Muscle of back (tissue), 11 donors: ENCODE results near the gene LHPP. TPM values are rescaled to one million over a fixed set of nuclear protein-coding genes. Genes with fewer than 3 reads are reported as not detected.
A peak's percentile ranks its signal among the peaks of the same experiment; 100 is the strongest.
"Not testable (repeated sequence)": the region's sequence is repeated elsewhere in the genome, so short reads cannot be mapped to it uniquely, and the experiment has no call there.

ENCODE experiments used
- DNase-seq, 3 donors: peaks; one replicate each; pipeline versions ENCODE4 v3.0.0 to v3.0.0-alpha.2; 2013
- polyA plus RNA-seq, 10 donors: library from polyadenylated mRNA; unstranded; fragments of 120-200 nt; gene quantifications; one replicate each; pipeline ENCODE4 v1.2.1, GENCODE V29; 2013; ENCODE audit not compliant: insufficient read length in 10 of 10

LHPP gene
- polyA plus RNA-seq, 10 donors = 5.2 to 8.6 (median 7.5) TPM

DNA sequence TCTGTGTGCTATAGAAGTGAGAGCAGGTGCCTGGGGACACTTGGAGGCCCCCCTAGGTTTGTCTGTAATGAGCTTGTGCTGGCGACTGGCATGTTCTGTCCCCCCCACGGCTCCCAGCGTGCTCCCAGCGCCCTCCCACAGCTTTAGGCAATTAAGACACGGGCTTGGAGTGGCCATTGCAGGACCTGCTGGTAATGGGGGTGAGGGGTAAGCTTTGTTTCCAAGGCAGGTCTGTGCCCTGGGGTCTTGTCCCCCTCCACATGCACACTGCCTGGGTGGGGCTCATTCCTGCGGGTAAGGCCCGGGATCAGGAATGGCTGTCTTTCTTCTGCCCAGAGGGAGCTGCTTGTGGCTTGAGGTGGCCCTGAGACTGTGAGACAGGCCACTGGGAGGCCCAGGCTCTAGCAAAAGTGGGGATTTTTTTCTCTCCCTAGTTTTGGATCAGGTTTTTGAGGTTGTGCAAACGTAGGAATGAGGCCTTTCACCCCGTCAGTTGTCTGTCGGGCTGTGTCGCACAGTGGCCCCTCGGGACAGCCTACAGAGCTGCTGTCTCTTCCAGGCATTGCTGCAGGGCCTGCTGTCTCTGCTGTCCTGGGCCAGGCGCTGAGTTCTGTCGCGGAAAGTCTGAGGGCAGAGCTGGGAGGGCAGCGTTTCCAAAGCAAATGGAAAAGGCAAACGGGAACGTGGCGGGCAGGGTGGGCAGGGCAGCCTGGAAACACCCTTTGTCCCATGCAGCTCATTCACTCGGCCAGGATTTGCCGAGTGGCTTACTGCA, 107.4 kb downstream of the LHPP start:
- DNase-seq = no peak

DNA sequence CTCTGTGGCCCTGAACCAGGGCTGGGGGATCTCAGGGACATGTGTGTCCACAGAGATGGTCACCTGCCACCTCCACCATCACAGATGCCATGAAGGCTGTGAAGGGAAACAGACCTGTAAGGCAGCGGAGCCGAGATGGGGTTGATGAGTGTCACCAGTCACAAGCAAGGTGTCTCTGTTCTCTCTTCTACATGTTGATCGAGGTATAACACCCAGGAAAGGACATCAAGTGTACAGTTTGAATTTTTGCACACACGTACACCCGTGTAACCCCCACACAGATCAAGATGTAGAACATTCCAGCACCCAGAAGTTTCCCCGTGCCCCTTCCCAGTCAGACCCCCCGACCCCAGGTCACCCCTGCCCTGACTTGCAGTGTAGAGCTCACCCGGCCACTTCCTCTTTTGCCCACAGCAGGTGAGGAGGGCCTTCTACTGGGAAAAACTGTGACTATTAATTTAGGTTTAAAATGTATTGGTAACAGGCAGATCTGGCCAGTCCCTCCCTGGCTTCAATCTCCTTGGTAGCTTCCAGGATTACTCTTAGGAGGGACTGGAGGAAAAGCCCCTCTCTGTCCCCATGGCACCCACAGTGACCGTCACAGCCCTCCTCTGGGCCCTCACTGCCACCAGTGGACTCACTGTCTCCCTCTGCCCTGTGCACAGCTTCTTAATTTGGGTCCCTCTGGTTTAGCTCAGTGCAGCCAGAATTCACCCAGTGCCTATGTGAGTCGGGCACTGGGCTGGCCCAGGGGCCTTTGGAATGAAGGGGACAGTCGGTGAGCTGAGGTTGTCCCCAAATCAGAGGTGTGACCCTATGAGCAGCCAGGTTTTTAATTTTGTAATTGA, 108.2 kb downstream of the LHPP start:
- no peak for DNase-seq

DNA sequence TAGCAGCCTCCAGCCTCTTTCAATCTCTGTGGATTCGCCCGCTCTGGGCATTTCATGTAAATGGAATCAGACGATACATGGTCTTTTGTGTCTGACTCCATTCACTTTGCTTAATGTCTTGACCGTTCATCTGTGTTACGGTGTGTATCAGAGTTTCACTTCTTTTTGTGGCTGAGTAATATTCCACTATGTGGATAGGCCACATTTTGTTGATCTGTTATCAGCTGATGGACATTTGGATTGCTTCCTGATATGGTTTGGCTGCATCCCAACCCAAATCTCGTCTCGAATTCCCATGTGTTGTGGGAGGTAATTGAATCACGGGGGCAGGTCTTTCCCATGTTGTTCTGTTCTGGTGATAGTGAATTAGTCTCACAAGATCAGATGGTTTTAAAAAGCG, 109.0 kb downstream of the LHPP start:
- DNase-seq = no peak

DNA sequence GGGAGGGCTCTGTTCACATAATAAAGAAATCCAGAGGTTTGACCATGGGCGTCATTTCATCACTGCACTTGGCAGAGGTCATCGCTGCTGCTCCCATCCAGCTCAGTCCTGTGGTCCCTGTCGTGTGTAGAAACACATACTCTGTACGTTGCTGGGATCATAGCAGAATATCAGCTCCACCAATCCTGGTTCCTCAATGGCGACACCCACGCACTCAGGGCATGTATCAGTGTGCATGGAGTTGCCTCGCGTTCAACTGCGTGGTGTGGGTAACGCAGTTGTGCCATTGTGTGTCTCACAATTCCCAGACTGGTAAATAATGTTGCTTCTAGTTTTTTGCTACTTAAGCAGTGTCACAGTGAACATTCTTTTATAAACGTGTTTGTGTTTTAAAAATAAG, 111.1 kb downstream of the LHPP start:
- no peak for DNase-seq

DNA sequence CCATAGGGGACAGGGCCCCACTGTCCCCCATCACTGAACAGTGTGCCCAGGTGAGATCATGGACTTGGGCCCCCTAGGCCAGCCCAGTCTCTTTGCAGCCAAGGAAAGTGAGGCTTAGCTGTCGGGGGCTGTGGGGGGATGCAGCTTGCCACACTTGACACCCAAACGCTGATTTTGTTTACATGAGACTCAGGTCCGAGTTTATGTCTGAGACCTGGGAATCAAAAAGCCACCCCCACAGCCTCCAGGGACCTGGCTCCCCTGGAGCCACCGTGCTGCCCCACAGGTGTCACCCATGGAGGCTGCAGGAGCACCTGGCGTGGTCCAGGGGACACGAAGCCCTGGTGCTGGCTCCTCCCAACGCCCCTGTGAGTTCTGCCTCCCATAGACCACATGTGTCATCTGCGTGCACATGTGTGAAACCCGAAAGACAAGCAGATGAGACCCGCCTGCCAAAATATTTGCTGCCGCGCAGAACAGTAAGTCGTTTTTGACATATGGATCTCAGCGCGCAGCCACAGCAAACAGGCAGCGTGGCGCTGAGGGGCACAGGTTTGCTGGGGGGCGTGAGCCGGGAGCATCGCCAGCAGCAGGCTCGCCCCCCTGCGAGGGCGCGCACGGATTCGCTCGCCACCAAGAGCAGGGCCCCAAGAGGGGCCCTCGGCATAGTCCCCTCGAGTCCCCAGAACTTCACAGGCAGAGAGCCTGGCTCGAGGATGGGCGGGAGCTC, 112.3 kb downstream of the LHPP start:
- DNase-seq = no peak

DNA sequence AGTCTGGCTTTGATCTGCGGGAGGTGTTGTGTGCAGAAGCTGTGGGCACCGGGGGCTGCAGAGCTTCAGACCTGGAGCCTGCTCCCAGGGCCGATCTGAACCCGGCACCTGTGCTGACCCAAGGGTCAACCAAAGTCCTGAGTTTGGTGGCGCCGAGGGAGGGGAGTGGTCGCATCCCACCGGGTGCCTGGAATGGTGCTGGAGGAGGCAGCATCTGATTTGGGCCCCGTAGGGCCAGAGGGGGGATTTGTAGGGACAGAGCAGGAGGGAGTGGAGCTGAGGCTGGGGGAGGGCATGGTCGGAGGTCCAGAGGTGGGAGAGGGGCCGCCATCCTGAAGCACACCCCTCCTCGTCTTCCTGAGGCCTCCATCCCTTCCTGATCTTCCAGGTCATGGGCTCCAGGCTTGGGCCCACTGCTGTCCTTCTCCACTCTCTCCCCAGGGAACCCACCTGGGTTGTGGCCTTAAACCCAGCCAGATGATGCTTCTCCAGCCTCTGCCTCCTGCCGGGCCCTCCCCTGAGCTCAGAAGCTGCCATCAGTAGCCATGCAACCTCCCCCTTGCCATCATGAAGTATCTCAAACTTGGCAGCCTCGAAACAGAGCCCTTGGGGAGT, 112.9 kb downstream of the LHPP start:
- DNase-seq = no peak

DNA sequence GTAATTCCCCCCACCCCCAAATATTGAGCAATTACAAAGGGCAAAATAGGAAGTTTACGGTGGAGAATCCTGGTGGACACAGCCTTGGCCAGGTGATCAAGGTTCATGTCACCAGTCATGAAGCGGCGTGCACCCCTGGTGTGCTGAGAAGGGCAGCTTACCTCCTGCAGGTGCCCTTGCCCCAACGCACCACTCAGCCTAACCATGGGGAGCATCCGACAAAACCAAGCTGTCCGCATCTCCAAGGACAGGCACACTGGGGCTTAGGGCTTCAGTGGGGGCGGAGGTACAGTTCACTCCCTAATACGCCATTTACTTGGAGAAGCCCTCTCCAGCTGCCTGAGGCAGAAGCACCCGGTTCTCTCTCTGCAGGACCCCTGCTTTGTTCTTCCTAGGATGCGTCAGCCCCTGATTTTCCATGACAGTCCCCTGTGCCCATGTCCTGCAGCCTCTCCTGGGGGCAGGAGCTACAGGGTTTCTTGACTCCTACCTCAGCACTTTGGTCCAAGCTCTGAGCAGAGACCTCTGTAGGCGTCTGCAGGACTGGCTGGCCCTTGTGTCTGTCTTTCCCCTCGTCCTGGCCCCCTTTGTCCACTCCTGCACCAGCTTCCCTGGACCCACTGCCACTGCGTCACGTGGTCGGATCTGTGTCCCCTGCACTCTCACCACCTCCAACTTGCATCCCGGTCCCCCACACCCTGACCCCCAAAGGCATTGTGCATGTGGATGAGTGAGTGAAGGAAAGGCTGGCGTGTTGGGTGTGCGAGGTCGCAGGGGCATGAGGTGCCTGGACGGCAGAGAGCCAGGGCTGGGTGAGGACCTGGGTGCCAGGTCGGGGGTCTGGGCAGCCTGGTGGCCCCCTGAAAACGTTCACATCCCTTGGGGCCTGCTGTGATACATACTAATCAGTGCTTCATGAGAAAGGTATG, 113.7 kb downstream of the LHPP start:
- no peak for DNase-seq

DNA sequence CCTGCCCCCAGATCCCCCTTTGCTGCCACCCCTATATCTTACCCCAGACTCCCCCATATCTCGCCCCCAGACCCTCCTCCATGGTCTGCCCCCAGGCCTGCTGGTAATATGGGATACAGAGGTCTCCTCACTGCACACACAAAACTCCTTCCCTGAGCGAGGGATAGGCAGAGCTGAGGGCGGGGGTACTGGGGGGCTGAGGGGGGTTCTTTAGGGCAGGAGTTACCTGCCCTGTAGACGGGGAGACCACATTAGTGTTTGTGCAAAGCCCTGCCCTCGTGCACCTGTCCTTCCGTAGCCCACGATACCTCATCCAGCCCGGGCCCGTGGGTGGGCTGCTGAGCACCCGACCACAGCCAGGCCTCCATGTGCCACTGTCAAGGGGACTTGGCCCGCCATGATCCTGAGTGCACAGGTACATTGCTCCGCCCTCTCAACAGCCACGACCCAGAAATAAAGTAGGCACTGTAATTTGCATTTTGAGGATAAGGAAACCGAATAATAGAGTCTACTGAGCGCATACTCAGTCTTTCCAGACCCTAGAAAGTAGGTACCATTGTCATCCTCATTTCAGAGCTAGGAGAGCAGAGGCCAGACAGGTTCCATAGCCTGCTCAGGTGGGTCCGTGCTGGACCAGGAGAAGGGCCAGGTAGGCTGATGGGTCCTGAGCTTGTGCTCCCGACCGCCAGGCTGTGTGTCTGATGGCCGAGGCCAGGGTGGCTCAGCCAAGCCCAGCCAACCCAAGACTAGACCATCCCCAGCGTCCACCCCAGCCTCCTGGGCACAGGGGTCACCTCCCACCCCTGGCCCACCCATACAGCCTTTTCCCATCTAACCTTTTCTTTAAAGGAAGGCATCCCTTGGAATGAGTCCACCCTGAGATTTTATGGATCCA, 115.2 kb downstream of the LHPP start:
- no peak for DNase-seq

DNA sequence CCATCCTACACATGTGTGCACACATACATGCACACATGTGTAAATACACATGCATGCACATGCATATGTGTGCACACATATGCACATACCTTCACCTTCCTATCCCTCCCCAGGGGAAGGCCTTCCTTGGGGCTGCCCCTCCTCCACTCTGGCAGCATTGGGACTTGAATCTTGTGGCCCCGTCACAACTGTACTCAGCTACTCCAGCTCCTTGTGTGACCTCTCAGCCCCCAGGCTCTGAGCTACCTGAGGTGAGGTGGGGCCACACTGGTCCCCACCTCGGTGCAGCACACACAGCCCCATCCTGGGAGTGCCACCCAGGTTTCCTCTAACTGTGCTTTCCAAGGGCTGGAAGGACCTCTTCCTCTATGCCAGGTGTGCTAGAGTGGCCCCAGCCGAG, 116.0 kb downstream of the LHPP start:
- no peak for DNase-seq

DNA sequence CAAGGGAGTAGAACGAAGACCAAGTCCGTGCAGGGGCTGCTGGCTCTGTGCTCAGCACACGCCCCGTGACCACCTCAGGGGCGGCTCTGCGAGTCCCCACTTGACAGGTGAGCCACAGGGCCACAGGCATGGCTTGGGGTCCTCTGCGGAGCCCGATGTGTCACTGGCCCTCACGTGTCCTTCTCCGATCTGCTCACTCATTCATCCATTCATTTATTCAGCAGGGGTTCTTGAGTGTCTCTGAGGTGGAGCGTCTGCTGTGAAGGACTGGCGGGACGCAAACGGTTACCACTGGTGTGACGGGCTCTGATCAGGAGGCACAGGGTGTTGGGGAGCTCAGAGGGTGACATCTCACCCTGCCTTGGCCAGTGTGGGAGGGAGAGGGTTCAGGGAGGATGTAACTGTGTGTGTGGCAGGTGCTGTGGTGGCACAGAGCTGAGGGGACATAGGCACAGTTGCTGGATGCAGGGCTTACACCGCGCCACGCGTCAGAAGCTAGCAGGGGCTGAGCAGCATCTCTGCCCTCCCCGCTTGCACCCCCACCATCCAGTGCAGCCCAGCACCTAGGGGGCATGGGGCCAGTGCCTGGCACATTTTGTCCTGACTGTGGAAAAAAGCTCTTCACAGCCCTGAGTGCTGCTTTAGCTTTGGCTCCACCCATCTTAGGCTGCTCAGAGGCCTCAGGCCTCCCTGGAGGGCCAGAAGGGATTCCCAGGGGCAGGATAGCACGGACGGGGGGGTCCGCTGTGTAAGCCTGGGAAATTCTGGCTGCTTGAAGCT, 116.8 kb downstream of the LHPP start:
- no peak for DNase-seq

DNA sequence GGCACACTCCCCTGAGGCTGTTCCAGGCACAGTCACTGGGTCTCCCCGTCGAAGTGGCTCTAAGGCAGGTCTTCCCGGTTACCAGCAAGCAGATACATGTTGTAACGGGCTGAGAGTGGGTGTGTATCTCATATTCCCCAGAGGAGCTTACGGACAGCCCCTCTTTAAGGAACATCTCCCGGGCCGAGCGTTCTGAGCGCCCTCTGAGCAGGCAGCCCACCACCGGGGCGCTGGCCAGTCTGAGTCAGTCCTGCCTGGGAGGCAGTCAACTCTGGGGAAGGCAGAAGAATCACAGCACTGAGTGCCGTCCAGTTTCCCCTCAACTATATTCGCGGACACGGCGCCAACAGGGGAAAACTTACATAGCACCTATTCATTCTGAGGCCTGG, 117.4 kb downstream of the LHPP start:
- peak in 1 of 3 donors; percentile 39 for DNase-seq

DNA sequence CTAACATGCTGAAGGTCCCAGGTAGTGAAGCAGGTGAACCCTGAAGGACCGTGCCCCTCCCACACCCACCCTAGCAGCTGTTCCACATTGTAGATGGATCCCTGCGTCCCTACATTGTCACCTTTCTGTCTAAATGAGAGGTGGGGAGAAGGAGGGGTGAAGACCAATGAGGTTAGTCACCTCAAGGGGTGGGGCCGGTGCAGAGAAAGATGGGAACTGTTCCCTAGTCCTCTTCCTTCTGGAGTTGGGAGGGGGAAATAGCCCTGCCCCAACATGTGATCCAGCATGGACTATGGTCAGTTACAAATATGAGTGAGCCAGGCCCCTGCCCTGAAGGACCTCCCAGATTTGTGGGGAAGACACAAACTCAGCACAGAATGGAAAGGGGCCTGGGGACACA, 124.5 kb downstream of the LHPP start:
- no peak for DNase-seq

DNA sequence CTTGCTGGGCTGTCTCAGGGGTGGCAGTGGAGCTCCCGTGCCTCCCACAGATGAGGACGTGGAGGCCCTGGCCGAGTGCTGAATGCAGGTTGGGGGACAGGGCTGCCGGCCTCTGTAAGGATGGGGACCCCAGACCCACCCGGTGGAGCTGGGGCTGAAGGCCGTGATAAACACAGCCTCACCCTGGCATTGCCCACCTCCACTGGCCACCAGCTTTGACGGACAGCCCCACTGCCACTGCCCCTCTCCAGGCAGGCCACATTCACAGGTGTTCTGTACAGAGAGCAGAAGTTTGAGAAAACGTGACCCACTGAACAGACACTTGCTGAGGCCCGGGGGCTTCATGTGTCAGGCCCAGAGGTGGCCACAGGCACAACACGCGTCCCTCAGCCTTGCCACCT, 126.2 kb downstream of the LHPP start:
- no peak for DNase-seq

DNA sequence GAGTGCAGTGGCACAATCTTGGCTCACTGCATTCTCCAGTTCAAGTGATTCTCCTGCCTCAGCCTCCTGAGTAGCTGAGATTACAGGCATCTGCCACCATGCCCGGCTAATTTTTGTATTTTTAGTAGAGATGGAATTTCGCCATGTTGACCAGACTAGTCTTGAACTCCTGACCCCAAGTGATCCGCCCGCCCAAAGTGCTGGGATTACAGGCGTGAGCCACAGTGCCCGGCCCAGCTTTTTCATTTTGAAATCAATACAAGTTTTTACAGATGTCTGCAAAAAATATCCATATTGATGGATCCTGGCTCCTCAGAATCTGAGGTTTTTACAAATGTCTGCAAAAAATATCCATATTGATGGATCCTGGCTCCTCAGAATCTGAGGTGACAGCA, 126.7 kb downstream of the LHPP start:
- DNase-seq = not testable (repeated sequence)

DNA sequence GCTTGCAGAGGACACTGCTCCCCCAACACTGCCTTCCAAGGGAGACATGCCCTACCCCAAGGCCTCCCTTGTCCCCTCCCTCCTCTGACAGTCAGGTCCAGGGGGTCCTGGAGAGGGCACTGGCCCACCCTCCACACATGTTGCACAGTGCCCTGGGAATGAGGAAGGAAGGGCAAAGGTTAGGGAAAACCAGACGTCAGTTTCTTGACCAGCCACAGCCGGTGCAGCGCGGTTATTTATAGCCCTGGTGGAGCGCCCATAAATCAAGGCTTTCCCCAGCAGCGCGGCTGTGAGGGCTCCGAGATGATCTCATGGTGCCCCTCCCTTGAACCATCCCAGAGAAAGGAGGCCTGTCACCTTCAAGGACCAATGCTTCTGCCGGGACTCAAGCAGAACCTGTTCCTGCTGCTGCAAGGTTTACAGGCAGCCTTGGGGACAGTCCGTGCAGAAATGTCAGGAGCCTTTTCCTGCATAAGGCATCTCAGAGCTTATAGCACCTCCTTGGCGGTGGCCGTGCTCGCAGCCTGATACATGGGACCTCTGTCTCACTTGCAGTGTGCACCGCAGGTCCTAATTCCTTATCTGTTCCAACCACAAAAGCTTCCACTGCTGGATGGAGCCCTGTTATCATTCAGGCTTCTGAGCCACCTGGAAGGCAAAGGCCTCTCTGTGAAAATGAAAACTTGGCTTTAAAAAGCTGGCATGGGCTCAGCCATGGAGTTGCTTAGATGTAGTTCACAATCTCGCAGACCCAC, 127.3 kb downstream of the LHPP start:
- peak; percentile 62 to 80 (median 74) for DNase-seq

DNA sequence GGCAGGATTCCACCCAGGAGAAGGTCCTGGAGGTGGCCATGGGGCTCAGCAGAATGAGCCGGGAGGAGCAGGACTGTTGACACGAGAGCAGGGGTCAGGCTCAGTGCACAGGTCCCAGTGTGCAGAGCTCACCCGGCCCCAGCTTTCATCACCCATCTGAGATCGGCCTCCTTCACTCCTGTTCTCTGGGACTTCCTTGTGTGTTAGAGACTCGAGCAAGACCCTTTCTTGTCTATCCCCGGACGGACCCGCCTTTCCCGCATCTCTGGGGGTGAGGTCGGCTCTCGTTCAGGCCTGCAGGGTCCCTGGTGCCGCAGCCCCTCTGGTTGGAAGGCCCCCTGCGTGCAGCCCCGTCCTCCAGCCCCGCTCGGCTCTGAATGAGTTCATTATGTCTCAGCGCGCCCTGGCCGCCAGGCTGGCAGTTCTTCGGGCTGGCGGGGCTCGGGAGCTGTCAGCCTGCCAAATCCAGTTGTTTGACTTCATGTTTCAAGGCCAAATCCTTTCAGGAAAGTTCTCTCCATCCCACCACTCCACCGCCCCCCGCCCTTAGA, 127.9 kb downstream of the LHPP start:
- DNase-seq = peak in 1 of 3 donors; percentile 59

DNA sequence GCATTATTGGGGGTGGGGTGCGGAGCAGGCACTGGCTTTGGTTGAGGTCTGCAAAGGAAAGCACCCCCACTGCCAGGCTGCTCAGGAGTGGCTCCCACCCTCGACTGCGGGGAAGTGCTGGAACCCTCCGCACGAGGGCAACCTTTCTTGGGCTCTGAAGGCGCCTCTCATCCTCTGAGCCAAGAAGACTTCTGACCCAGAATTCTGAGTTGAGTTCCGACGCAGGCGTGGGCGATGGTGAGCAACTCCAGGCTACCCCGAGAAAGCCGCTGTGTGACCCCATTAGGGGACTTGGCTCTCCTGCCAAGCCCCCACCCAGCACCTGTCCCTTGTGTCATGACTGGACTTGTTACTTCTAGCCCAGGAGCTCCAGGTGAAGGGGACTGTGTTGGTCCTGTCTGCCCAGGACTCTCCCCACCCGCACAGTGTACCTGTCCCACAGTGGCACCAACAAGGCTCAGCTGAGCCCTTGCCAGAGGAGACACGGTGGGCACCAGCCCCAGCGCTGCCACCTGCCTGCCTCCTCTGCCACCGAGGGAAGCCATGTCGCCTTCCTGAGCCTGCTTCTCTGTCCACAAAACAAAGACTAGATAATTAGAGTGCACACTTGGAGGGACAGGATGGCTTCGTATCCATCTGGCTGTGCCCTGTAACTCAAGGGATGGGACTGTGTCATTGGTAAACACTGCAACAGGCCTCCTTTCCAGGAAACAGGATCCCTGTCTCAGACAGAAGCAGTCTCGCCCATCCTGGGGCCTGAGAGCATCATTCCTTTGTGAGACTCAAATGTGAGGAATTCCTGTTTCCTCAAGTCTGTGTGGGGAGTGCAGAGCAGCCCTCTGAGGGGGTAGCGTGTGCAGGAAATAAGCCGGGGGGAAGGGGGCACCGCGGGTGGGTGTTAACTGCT, 128.8 kb downstream of the LHPP start:
- DNase-seq = no peak
